HG03280 (cell line): Measurements from ENCODE around the gene CDHR4.
"Not testable (repeated sequence)": the region's sequence is repeated elsewhere in the genome, so short reads cannot be mapped to it uniquely, and the experiment has no call there.

Experiments used
- ATAC-seq: cut with Tn5 transposase; IDR thresholded peaks from one replicate; pipeline ENCODE4 v1.9.1; 2021; ENCODE audit warnings: mild to moderate bottlenecking, moderate library complexity; ENCODE audit not compliant: unreplicated experiment

The CDHR4 gene

GRCh38 chr3:49799761-49800160, at the start of gene CDHR4:
TSS of gene CDHR4 (minus strand) at chr3:49799873. CDS start at chr3:49799812, 61 bp downstream.
- no peak for ATAC-seq

GRCh38 chr3:49845694-49846093, 46.0 kb upstream of the CDHR4 start:
- ATAC-seq: no peak

- no peak for ATAC-seq
Measured at GRCh38 chr3:49844464-49845183, 45.0 kb upstream of the CDHR4 start.

- no peak for ATAC-seq
Measured at GRCh38 chr3:49842843-49843517, 43.3 kb upstream of the CDHR4 start.

DNA sequence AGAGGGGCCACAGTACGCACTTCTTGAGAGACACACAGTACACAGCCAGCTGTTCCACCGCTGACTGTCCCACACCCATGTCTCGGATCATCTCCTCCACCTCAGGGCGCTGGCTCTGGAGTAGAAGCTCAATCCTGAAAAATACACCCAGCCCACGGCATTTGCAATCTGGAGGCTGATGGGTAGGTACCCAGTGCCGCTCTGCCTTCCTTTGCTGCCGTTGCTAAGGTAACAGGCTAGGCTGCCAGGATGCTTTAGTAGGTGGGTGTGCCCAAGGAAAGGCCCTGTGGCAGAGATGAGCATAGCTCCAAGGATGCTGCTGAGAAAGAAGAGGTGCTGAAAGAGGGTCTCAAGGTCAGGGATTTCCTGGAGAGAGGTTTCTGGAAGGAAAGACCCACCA, 42.1 kb upstream of the CDHR4 start:
- no peak for ATAC-seq

DNA sequence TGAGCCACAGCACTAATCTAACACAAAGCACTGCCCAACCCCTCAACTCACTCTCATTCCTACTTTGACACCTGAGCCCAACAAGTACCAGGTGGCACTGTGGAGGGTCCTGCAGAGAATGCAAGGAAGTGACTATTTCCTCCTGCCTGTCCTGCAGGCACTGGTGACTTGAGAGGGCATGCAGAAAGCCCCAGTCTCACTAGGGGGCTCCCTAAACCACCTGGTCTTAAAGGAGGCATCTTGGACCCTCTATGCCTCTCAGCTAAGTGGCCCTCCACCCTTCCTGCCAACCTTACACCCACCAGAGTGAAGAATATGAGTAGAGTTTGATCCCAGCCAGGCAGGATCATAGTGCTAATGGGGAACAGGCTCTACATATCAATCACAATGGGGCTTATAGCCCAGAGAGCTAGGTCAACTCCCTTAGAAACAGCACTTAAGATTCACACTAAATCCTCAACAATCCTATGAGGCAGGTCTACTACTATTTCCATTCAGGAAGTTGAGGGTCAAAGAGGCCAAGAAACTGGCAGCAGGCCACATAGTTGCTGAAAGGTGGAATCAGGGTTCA, 41.5 kb upstream of the CDHR4 start:
- ATAC-seq: no peak

DNA sequence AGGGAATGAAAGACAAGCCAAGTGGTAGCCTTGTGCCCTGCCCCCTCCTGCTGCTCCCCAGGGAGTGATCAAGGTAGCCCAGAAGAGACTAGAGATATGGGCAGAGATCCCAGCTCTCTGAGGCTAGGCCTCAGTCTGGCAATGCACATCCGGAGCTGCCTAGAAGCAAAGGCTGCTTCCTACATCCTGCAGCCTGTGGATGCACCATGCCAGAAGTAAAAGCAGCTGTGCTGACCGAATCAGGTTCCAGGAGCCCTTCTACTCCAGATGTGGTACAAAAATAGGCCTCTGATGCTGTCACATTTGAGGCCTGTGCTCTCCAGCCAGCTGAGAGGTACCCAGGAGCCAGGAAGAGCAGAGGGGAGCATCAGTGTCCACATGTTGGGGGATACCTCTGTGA, 40.7 kb upstream of the CDHR4 start:
- no peak for ATAC-seq

DNA sequence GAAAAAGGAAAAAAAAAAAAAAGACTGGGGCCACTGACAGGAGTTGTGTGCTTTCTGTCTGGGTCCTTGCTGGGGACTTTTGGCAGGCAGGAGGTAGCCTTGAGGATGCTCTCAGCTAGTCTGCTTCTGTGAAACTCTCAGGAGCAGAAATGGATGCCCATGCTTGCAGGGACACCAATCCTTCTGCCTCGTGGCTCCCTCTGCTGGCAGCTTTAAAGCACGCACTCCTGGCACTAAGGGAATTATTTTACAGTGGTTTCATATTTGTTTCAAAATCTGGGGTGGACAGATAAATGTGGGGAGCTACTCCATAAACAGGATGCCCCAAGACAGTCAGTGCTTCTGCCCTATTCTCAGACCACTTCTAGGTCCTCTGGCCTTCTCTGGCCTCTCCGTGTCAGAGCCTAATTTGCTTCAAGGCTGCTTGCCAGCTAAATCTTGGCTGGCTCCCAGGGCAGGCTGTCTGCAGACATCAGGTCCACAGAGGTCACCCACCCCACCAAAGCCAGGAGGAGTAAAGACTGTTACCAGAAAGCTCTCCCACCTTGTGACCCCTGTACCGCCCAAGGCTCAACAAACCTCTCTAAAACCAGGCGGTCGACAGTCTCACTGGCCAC, 39.6 kb upstream of the CDHR4 start:
- ATAC-seq: no peak

DNA sequence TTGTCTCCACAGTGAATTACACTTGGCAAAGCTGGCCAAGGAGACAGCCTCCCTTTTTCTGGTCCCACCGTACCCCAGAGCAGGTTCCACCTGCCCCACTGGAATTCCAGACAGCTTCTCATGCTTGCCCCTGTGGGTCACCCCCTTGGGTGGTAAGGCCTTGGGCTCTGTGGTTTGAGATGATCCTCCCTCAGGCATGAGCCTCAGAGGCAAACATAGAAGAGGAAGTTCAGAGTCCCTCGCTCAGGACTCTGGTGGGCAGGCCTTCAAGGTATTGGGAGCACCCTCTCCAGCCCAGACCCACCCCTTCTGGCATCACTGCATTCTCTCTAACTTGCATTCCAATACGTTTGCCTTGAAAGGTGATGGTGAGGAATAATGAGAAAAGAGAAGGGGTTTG, 31.7 kb upstream of the CDHR4 start:
- ATAC-seq: no peak

DNA sequence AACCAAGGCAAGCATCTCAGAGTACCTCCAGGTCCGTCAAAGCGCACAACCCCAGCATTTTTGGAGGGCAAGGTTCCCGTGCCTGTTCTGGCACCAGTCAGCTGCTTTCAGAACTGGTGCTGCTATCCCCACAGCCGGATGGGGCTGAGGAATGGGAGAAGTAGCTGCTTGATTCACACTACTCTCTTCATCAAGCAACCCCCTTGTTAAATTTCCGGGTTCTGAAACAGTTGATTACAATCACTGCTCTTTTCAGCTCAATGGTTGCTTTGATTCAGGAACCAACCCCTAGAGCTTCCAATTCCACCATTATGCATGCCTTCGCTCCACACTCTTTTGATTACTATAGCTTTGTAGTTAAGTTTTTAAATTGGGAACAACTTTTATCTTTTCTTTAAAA, 26.3 kb upstream of the CDHR4 start:
- no peak for ATAC-seq

DNA sequence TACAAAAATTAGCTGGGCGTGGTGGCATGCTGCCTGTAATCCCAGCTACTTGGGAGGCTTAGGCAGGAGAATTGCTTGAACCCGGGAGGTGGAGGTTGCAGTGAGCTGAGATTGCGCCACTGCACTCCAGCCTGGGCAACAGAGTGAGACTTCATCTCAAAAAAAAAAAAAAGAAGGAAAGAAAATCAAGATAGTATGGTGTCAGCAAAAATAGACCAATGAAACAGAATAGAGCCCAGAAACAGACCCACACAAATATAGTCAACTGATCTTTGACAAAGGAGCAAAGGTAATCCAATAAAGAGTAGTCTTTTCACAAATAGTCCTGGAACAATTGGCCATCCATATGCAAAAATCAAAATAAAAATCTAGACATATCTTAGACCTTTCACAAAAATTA, 23.5 kb upstream of the CDHR4 start:
- not testable (repeated sequence) for ATAC-seq

- ATAC-seq: peak; percentile 58
Measured at GRCh38 chr3:49813497-49814174, 14.0 kb upstream of the CDHR4 start, which contains the start of gene UBA7. TSS of gene UBA7 (minus strand) at chr3:49813953. CDS start at chr3:49813787, 166 bp downstream.

DNA sequence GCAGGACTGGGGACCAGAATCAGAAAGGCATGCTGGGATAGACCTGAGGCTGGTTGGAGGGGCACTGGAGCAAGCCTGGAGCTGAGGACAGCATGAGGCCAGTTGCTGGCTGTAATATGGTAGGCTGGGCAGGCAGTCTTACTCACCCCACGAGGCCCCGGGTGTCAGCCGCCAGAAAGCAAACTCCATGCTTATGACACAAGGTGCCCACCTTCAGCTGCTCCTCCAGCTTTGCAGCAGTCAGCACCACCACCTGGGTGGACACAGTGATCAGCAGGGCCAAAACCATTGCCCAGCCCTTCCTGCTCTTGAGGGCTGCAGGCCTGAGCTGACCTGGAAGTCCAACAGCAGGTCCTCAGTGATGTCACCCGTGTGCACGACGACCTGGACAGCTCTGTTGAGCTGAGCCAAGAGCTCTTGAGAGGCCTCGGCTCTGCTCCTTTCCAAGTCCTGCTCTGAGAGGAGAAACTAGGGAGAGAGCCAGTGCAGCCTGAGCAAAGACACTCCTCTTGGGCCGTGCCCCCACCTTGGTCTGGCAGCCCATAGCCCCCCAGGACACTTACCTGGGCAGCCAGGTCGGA, 13.3 kb upstream of the CDHR4 start:
- ATAC-seq: no peak

- ATAC-seq: no peak
Measured at GRCh38 chr3:49807431-49808114, 7.9 kb upstream of the CDHR4 start.

- no peak for ATAC-seq
Measured at GRCh38 chr3:49806850-49807249, 7.2 kb upstream of the CDHR4 start.

DNA sequence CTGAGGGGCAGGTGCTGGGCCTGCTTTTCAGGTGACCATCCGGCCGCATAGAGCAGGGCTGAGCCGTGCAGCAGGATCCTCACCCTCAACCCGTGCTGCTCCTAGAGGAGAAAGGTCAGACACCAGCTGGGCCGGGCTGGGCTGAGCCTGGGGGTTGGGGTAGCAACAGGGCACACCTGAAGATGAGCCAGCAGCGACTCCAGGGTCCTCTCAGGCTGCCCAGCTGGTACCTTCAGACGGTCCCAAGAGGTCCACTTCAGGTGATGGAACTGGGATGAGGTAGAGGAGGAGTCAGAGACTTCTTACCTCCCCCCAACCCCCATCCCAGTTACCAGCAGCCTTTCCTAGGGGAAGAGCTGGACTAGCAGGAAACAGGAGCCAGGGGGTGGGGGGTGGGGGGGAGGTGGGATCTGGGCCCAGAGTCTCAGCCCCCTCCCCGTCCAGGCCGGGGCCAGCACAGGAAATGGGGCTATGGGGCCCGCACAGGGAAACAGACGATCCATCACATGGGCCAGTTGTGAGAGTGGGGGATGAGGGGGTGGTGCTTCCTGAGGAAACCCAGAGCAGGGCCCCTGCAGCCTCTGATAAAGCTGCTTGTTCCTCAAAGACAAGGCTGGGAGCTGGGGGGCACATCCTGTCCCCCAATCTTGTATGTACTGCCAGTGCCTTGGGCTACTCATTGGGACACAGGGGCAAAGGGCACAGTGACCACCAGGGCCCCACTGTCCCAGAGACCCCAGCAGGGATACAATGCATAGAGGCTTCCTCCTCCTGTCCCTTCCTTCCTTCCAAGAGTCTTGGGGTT, 6.4 kb upstream of the CDHR4 start:
- ATAC-seq: no peak

GRCh38 chr3:49805367-49805782, 5.7 kb upstream of the CDHR4 start:
- ATAC-seq: no peak

GRCh38 chr3:49804141-49805041, 4.7 kb upstream of the CDHR4 start:
- ATAC-seq: no peak
